ENCODE results near the gene SH3RF3.

GRCh38 chr2:109377976-109378375, 249.0 kb downstream of the SH3RF3 start:
- no peak for TF ChIP-seq PAX5 (IDR thresholded peaks at IDR 0.05; ENCODE audit: insufficient read depth, low read length, severe bottlenecking)
- no peak for TF ChIP-seq TAF1 (IDR thresholded peaks at IDR 0.05; ENCODE audit: low read depth, low read length)
- TF ChIP-seq POLR2A (IDR thresholded peaks at IDR 0.05; ENCODE audit: low read depth, low read length), result no peak
- no peak for TF ChIP-seq POLR2AphosphoS5 (IDR thresholded peaks at IDR 0.05; ENCODE audit: low read depth, low read length)
- TF ChIP-seq POU2F2 (IDR thresholded peaks at IDR 0.05; ENCODE audit: low read depth, low read length), result no peak
